NCI-H2171 treated with DMSO at 0.1 percent for 48 hours (cell line): ENCODE measurements around the gene SENP5.
A peak's percentile ranks its signal among the peaks of the same experiment; 100 is the strongest.
"Not testable (repeated sequence)": the region's sequence is repeated elsewhere in the genome, so short reads cannot be mapped to it uniquely, and the experiment has no call there.

Experiments
- DNase-seq: peaks from one replicate; lab custom pipeline; 2025; lab: John Stamatoyannopoulos, UW

Gene SENP5

GRCh38 chr3:196867507-196868296 lies at the start of gene SENP5:
TSS of gene SENP5 (plus strand) at chr3:196867920. CDS start at chr3:196885182, 17,262 bp downstream.
- peak; percentile 80 for DNase-seq

GRCh38 chr3:196821806-196822355 lies 45.8 kb upstream of the SENP5 start:
- no peak for DNase-seq

- DNase-seq = not testable (repeated sequence)
Measured at GRCh38 chr3:196829651-196830050, 38.1 kb upstream of the SENP5 start.

- no peak for DNase-seq
Measured at GRCh38 chr3:196835086-196835485, 32.6 kb upstream of the SENP5 start.

GRCh38 chr3:196836626-196837025 lies 31.1 kb upstream of the SENP5 start:
- DNase-seq = not testable (repeated sequence)

- peak; percentile 23 for DNase-seq
Measured at GRCh38 chr3:196837819-196838420, 29.8 kb upstream of the SENP5 start.

- not testable (repeated sequence) for DNase-seq
Measured at GRCh38 chr3:196839351-196839750, 28.4 kb upstream of the SENP5 start.

- no peak for DNase-seq
Measured at GRCh38 chr3:196842567-196843434, 24.9 kb upstream of the SENP5 start.

- no peak for DNase-seq
Measured at GRCh38 chr3:196843435-196844110, 24.1 kb upstream of the SENP5 start.

GRCh38 chr3:196844235-196845219 lies 23.2 kb upstream of the SENP5 start:
- DNase-seq = not testable (repeated sequence)

- DNase-seq = not testable (repeated sequence)
Measured at GRCh38 chr3:196848375-196848774, 19.3 kb upstream of the SENP5 start.

GRCh38 chr3:196849180-196849741 lies 18.5 kb upstream of the SENP5 start:
- DNase-seq = no peak

GRCh38 chr3:196863000-196863399 lies 4.7 kb upstream of the SENP5 start:
- DNase-seq = not testable (repeated sequence)

- DNase-seq = peak; percentile 64
Measured at GRCh38 chr3:196867155-196867506, 589 bp upstream of the SENP5 start.

GRCh38 chr3:196868297-196868661 lies 559 bp downstream of the SENP5 start:
- DNase-seq = peak; percentile 6

GRCh38 chr3:196872316-196872715 lies 4.6 kb downstream of the SENP5 start:
- DNase-seq = no peak

GRCh38 chr3:196874511-196875094 lies 6.9 kb downstream of the SENP5 start:
- DNase-seq = not testable (repeated sequence)

GRCh38 chr3:196875258-196875657 lies 7.5 kb downstream of the SENP5 start:
- no peak for DNase-seq

GRCh38 chr3:196883361-196883760 lies 15.6 kb downstream of the SENP5 start:
- DNase-seq = no peak

- no peak for DNase-seq
Measured at GRCh38 chr3:196886144-196886543, 18.4 kb downstream of the SENP5 start.
